Fibroblast of lung (primary cell): ENCODE results near the gene MOAP1.

Experiments used
- EZH2 ChIP-seq: IDR thresholded peaks from 2 replicates; pipeline ENCODE4 v1.5.1; 2012; ENCODE audit warnings: low read length, control low read depth, mild to moderate bottlenecking; ENCODE audit errors: missing control alignments
- TF ChIP-seq, protein P1 (sequence below), 2 donors: IDR thresholded peaks in 1 of 2; conservative IDR thresholded peaks in 1 of 2; 1 replicate in 1 of 2; 2 replicates in 1 of 2; pipeline ENCODE4 v1.5.1; 2011 to 2012; ENCODE audit warnings: low read length in 2 of 2, control low read depth in 1 of 2, inconsistent platforms in 1 of 2, low read depth in 1 of 2, mild to moderate bottlenecking in 1 of 2

DNA sequence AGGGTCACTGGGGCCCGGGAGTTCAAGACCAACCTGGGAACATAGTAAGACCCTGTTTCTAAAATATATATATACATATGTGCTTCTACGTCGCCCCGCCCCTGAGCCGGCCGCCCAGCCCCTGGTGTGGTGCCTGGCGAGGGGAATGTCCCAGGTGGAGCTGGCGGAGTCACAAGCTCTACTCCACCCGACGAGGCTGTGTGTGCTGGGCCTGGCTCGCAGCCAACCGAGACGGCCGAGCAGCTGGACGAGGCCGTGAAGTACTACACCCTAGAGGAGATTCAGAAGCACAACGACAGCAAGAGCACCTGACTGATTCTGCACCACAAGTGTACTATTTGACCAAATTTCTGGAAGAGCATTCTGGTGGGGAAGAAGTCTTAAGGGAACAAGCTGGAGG, 46.8 kb downstream of the MOAP1 start:
- TF ChIP-seq, protein P1, sequence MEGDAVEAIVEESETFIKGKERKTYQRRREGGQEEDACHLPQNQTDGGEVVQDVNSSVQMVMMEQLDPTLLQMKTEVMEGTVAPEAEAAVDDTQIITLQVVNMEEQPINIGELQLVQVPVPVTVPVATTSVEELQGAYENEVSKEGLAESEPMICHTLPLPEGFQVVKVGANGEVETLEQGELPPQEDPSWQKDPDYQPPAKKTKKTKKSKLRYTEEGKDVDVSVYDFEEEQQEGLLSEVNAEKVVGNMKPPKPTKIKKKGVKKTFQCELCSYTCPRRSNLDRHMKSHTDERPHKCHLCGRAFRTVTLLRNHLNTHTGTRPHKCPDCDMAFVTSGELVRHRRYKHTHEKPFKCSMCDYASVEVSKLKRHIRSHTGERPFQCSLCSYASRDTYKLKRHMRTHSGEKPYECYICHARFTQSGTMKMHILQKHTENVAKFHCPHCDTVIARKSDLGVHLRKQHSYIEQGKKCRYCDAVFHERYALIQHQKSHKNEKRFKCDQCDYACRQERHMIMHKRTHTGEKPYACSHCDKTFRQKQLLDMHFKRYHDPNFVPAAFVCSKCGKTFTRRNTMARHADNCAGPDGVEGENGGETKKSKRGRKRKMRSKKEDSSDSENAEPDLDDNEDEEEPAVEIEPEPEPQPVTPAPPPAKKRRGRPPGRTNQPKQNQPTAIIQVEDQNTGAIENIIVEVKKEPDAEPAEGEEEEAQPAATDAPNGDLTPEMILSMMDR (conservative IDR thresholded peaks at IDR 0.05 in 1 of 2, IDR thresholded peaks at IDR 0.05 in 1 of 2; ENCODE audit: low read depth in 1 of 2, low read length in 2 of 2), result peak in 1 of 2 donors; percentile 14
- no peak for TF ChIP-seq EZH2
